H9 (cell line): ENCODE measurements around the gene RGL4. TPM values are rescaled to one million over a fixed set of nuclear protein-coding genes. Genes with fewer than 3 reads are reported as not detected.

ENCODE experiments used
- DNase-seq: peaks from one replicate; pipeline ENCODE4 v3.0.0-alpha.2; 2017
- H2AFZ ChIP-seq: one replicate; pipeline ENCODE4 v1.6.1; 2013; ENCODE audit warnings: mild to moderate bottlenecking, low read length, control low read depth, moderate library complexity
- H2AK5ac ChIP-seq: 2 replicates; pipeline ENCODE4 v1.6.1; 2013; ENCODE audit warnings: low read length, control low read depth, mixed read lengths; ENCODE audit not compliant: insufficient read length
- H2BK120ac ChIP-seq: one replicate; pipeline ENCODE4 v1.6.1; 2013; ENCODE audit warnings: low read depth, mild to moderate bottlenecking, low read length, control low read depth, inconsistent platforms; ENCODE audit not compliant: poor library complexity, severe bottlenecking
- H2BK12ac ChIP-seq: 2 replicates; pipeline ENCODE4 v1.6.1; 2013; ENCODE audit warnings: low read length, control low read depth, mixed read lengths, low read depth; ENCODE audit not compliant: insufficient read length
- H2BK15ac ChIP-seq: 2 replicates; pipeline ENCODE4 v1.6.1; 2013; ENCODE audit warnings: low read depth, low read length, control low read depth
- H2BK20ac ChIP-seq: one replicate; pipeline ENCODE4 v1.6.1; 2013; ENCODE audit warnings: low read depth, mild to moderate bottlenecking, low read length, control low read depth, inconsistent platforms; ENCODE audit not compliant: poor library complexity, severe bottlenecking
- H2BK5ac ChIP-seq: 2 replicates; pipeline ENCODE4 v1.6.1; 2013; ENCODE audit warnings: low read length, control low read depth, mixed read lengths; ENCODE audit not compliant: insufficient read length
- H3K14ac ChIP-seq: 2 replicates; pipeline ENCODE4 v1.6.1; 2013; ENCODE audit warnings: low read length, control low read depth; ENCODE audit not compliant: insufficient read depth
- H3K18ac ChIP-seq: 2 replicates; pipeline ENCODE4 v1.6.1; 2013; ENCODE audit warnings: low read depth, mild to moderate bottlenecking, mixed read lengths, low read length, control low read depth; ENCODE audit not compliant: insufficient read length
- H3K23ac ChIP-seq: 2 replicates; pipeline ENCODE4 v1.6.1; 2013; ENCODE audit warnings: low read length, control low read depth, mixed read lengths, low read depth; ENCODE audit not compliant: insufficient read length
- H3K23me2 ChIP-seq: 2 replicates; pipeline ENCODE4 v1.6.1; 2013; ENCODE audit warnings: low read depth, mild to moderate bottlenecking, mixed read lengths, low read length, control low read depth; ENCODE audit not compliant: insufficient read length, poor library complexity, severe bottlenecking
- H3K27ac ChIP-seq: 2 replicates; pipeline ENCODE4 v1.5.1; 2013; ENCODE audit warnings: low read length, control low read depth, mixed read lengths, low read depth; ENCODE audit not compliant: insufficient read length
- H3K27me3 ChIP-seq: 2 replicates; pipeline ENCODE4 v1.6.1; 2013; ENCODE audit warnings: low read length, control low read depth, inconsistent platforms; ENCODE audit not compliant: insufficient read depth
- H3K4ac ChIP-seq: 2 replicates; pipeline ENCODE4 v1.6.1; 2013; ENCODE audit warnings: low read depth, mild to moderate bottlenecking, control low read depth, inconsistent platforms, low read length, moderate library complexity
- H3K4me1 ChIP-seq: 2 replicates; pipeline ENCODE4 v1.6.1; 2013; ENCODE audit warnings: low read length, control low read depth, inconsistent platforms; ENCODE audit not compliant: insufficient read depth
- H3K4me2 ChIP-seq: 2 replicates; pipeline ENCODE4 v1.6.1; 2013; ENCODE audit warnings: low read length, control low read depth, mixed read lengths; ENCODE audit not compliant: insufficient read length, insufficient read depth
- H3K56ac ChIP-seq: 2 replicates; pipeline ENCODE4 v1.6.1; 2013; ENCODE audit warnings: low read depth, mild to moderate bottlenecking, mixed read lengths, low read length, control low read depth; ENCODE audit not compliant: insufficient read length
- H3K79me1 ChIP-seq: 2 replicates; pipeline ENCODE4 v1.6.1; 2013; ENCODE audit warnings: low read depth, mild to moderate bottlenecking, moderate library complexity, low read length, control low read depth, inconsistent platforms; ENCODE audit not compliant: insufficient read depth, poor library complexity, severe bottlenecking
- H3K79me2 ChIP-seq: 2 replicates; pipeline ENCODE4 v1.6.1; 2013; ENCODE audit warnings: low read length, control low read depth, inconsistent platforms; ENCODE audit not compliant: insufficient read depth
- H3K9ac ChIP-seq: 2 replicates; pipeline ENCODE4 v1.6.1; 2013; ENCODE audit warnings: low read length, control low read depth, mixed read lengths; ENCODE audit not compliant: insufficient read length; ENCODE audit errors: extremely low read depth
- H3K9me3 ChIP-seq: one replicate; pipeline ENCODE4 v1.6.1; 2013; ENCODE audit warnings: low read depth, low read length, inconsistent platforms; ENCODE audit not compliant: control insufficient read depth
- H3T11ph ChIP-seq: one replicate; pipeline ENCODE4 v1.6.1; 2013; ENCODE audit warnings: mild to moderate bottlenecking, low read length, control low read depth, inconsistent platforms
- H4K20me1 ChIP-seq: one replicate; pipeline ENCODE4 v1.6.1; 2013; ENCODE audit not compliant: control insufficient read depth, insufficient read length, insufficient read depth
- H4K5ac ChIP-seq: 2 replicates; pipeline ENCODE4 v1.6.1; 2013; ENCODE audit warnings: low read depth, mild to moderate bottlenecking, mixed read lengths, low read length, control low read depth; ENCODE audit not compliant: insufficient read length
- H4K8ac ChIP-seq: replicated peaks from 2 replicates; pipeline ENCODE4 v1.6.1; 2013; ENCODE audit warnings: low read length, control low read depth, mixed read lengths, low read depth; ENCODE audit not compliant: insufficient read length
- H4K91ac ChIP-seq: 2 replicates; pipeline ENCODE4 v1.6.1; 2013; ENCODE audit warnings: low read depth, mild to moderate bottlenecking, moderate library complexity, mixed read lengths, low read length, control low read depth; ENCODE audit not compliant: insufficient read length
- H3K27ac Mint-ChIP-seq, 3 experiments: 2 replicates in 2 of 3; 3 replicates in 1 of 3; pipeline ENCODE4 v1.8.0; 2020 to 2021; ENCODE audit warnings: mixed read lengths in 3 of 3, mild to moderate bottlenecking in 1 of 3, moderate library complexity in 1 of 3
- H3K27me3 Mint-ChIP-seq: 2 replicates; pipeline ENCODE4 v1.8.0; 2021; ENCODE audit warnings: low read depth, mild to moderate bottlenecking, moderate library complexity, mixed read lengths
- H3K36me3 Mint-ChIP-seq, 3 experiments: 2 replicates in 2 of 3; 3 replicates in 1 of 3; pipeline ENCODE4 v1.8.0; 2020 to 2021; ENCODE audit warnings: low read depth in 3 of 3, mixed read lengths in 3 of 3; ENCODE audit not compliant: insufficient read depth in 1 of 3
- H3K4me1 Mint-ChIP-seq, 2 experiments: 2 replicates each; pipeline ENCODE4 v1.8.0; 2020; ENCODE audit warnings: mixed read lengths in 2 of 2
- H3K4me3 Mint-ChIP-seq, 2 experiments: 2 replicates in 1 of 2; 3 replicates in 1 of 2; pipeline ENCODE4 v1.8.0; 2020 to 2021; ENCODE audit warnings: mild to moderate bottlenecking in 2 of 2, mixed read lengths in 2 of 2, moderate library complexity in 1 of 2
- H3K9me3 Mint-ChIP-seq, 2 experiments: 2 replicates in 1 of 2; 3 replicates in 1 of 2; pipeline ENCODE4 v1.8.0; 2020; ENCODE audit warnings: mild to moderate bottlenecking in 2 of 2, mixed read lengths in 2 of 2, moderate library complexity in 1 of 2
- WGBS: extraction: QIAGEN DNeasy Blood & Tissue Kit; methylation state at CpG from one replicate; pipeline ENCODE4 v1.1.7; 2013; ENCODE audit warnings: missing lambda C conversion rate, low lambda C conversion rate, mixed read lengths; ENCODE audit not compliant: insufficient read length; ENCODE audit errors: extremely low coverage; 5-methylcytosine and 5-hydroxymethylcytosine counted together
- total RNA-seq: library from RNA; stranded (reverse); gene quantifications from 2 replicates; pipeline ENCODE4 v1.2.1, GENCODE V29; 2021
- TF ChIP-seq, protein P1 (sequence below): fragments of 200-600 bp; sonication (generic); conservative IDR thresholded peaks from 3 replicates; pipeline ENCODE4 v1.8.0; 2021; ENCODE audit warnings: antibody characterized with exemption, mild to moderate bottlenecking

RGL4 gene
- total RNA-seq, 1 experiment from 2014 or later: not detected

- Histone ChIP-seq H4K8ac (no peak overlapping the region), H2BK15ac (no peak overlapping the region), H3K9ac (no peak overlapping the region), H2BK120ac (no peak overlapping the region), H2AK5ac (no peak overlapping the region), H3K18ac (no peak overlapping the region), H4K20me1 (no peaks in the 10 kb centered on the region), H2AFZ (no peak overlapping the region), H2BK5ac (no peak overlapping the region), H3K4me1 (no peaks in the 10 kb centered on the region), H3K9me3 (no peaks in the 10 kb centered on the region), H3K79me1 (no peaks in the 10 kb centered on the region), H2BK20ac (no peak overlapping the region), H3T11ph (no peak overlapping the region), H3K79me2 (no peaks in the 10 kb centered on the region), H3K4me2 (no peak overlapping the region), H4K91ac (no peak overlapping the region), H3K27me3 (no peaks in the 10 kb centered on the region), H4K5ac (no peak overlapping the region), H3K56ac (no peak overlapping the region), H3K4ac (no peak overlapping the region), H3K14ac (no peak overlapping the region), H3K27ac (no peak overlapping the region), H3K23me2 (peaks cover 3% of the 10 kb centered on the region), H3K23ac (no peak overlapping the region), H2BK12ac (no peak overlapping the region)
- H3K4me3 Mint-ChIP-seq: peak overlapping the region in 1 of 2 experiments; percentile 16; a peak in 3 of 5 replicates
- no peaks in the 10 kb centered on the region; a peak in 1 of 5 replicates for H3K9me3 Mint-ChIP-seq
- H3K27me3 Mint-ChIP-seq: no peaks in the 10 kb centered on the region
- peaks cover 25 to 48% (median 44%) of the 10 kb centered on the region in 3 experiments for H3K36me3 Mint-ChIP-seq
- H3K4me1 Mint-ChIP-seq: peaks cover 0 to 6% of the 10 kb centered on the region in 2 experiments; a peak in 2 of 4 replicates
- DNase-seq: no peak
- TF ChIP-seq, protein P1, sequence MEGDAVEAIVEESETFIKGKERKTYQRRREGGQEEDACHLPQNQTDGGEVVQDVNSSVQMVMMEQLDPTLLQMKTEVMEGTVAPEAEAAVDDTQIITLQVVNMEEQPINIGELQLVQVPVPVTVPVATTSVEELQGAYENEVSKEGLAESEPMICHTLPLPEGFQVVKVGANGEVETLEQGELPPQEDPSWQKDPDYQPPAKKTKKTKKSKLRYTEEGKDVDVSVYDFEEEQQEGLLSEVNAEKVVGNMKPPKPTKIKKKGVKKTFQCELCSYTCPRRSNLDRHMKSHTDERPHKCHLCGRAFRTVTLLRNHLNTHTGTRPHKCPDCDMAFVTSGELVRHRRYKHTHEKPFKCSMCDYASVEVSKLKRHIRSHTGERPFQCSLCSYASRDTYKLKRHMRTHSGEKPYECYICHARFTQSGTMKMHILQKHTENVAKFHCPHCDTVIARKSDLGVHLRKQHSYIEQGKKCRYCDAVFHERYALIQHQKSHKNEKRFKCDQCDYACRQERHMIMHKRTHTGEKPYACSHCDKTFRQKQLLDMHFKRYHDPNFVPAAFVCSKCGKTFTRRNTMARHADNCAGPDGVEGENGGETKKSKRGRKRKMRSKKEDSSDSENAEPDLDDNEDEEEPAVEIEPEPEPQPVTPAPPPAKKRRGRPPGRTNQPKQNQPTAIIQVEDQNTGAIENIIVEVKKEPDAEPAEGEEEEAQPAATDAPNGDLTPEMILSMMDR: no peak
- no CpG with 5 or more reads among the region's 28 CpGs for WGBS
- no peak overlapping the region for H3K27ac Mint-ChIP-seq
These were observed 23.1 kb downstream of the RGL4 start for GRCh38 chr22:23713696-23714595.
